Mesodermal cell (in vitro differentiated cells): Measurements from ENCODE around the gene ZEB1. TPM values are rescaled to one million over a fixed set of nuclear protein-coding genes. Genes with fewer than 3 reads are reported as not detected.

Source experiments
- H3K27ac ChIP-seq: 2 replicates; pipeline ENCODE4 v1.7.0; 2013; ENCODE audit warnings: mild to moderate bottlenecking, low read depth, low read length, moderate library complexity; ENCODE audit not compliant: severe bottlenecking
- H3K36me3 ChIP-seq: 2 replicates; pipeline ENCODE4 v1.7.1; 2013; ENCODE audit warnings: mild to moderate bottlenecking, low read length, moderate library complexity; ENCODE audit not compliant: control insufficient read depth, insufficient read depth
- H3K4me1 ChIP-seq: one replicate; pipeline ENCODE4 v1.7.1; 2013; ENCODE audit warnings: mild to moderate bottlenecking, low read length; ENCODE audit not compliant: insufficient read depth, control insufficient read depth, poor library complexity, severe bottlenecking
- H3K4me3 ChIP-seq: 2 replicates; pipeline ENCODE4 v1.7.0; 2013; ENCODE audit warnings: low read length, control low read depth, mild to moderate bottlenecking; ENCODE audit not compliant: insufficient read depth, poor library complexity, severe bottlenecking; ENCODE audit errors: extremely low read depth
- H3K9me3 ChIP-seq: 2 replicates; pipeline ENCODE4 v1.7.1; 2013; ENCODE audit warnings: mild to moderate bottlenecking, low read length, moderate library complexity; ENCODE audit not compliant: control insufficient read depth
- WGBS, 2 experiments: methylation state at CpG; one replicate each; pipeline ENCODE4 v1.1.5; 2013; ENCODE audit warnings: missing lambda C conversion rate in 2 of 2; ENCODE audit not compliant: insufficient coverage in 2 of 2; 5-methylcytosine and 5-hydroxymethylcytosine counted together
- polyA plus RNA-seq, 2 experiments: library from polyadenylated mRNA; stranded (reverse); fragments of 50-300 nt; gene quantifications; one replicate each; pipeline ENCODE4 v1.2.3, GENCODE V29; 2013

Gene ZEB1
- polyA plus RNA-seq (2013, experiment 1 of 2) = 25.0 TPM
- polyA plus RNA-seq (2013, experiment 2 of 2) = 20.6 TPM

GRCh38 chr10:31318854-31319601, at the start of gene ZEB1:
Gene ZEB1, plus strand, starts transcription at chr10:31319216. Its CDS starts 19 bp downstream, at chr10:31319235.
- H3K4me1 ChIP-seq = peaks cover 4% of the 10 kb centered on the region
- H3K36me3 ChIP-seq = no peaks in the 10 kb centered on the region
- H3K4me3 ChIP-seq = peak within 1 kb of the TSS; percentile 78
- 1% methylated on average over 36 to 51 of the region's 71 CpGs for WGBS, 2 experiments
- H3K27ac ChIP-seq = peak within 1 kb of the TSS; percentile 48
- no peaks in the 10 kb centered on the region for H3K9me3 ChIP-seq

GRCh38 chr10:31270954-31271353, 48.1 kb upstream of the ZEB1 start:
- no peak overlapping the region for H3K4me3 ChIP-seq
- 83 to 100% methylated on average over 2 to 3 of the region's 5 CpGs for WGBS, 2 experiments
- H3K36me3 ChIP-seq = no peaks in the 10 kb centered on the region
- peaks cover 8% of the 10 kb centered on the region for H3K9me3 ChIP-seq
- H3K27ac ChIP-seq = no peak overlapping the region
- H3K4me1 ChIP-seq = no peaks in the 10 kb centered on the region

DNA sequence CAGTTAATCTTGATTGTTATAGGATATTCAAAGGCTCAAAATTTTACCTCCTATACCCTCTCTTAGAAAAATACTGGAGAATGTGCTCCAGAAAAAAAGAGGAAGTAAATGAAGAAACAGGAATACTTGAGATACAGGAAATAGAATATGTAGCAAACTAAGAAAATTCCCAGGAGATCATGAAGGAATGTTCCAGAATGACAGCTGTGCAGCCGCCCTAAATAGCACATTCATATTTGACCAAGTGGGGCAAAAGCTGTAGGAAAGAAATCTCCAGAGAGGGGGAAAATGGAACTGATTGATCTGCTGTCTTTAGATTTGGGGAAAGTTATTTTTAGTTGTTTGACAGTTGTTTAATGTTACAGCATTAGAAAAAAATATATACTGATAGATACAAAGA, 46.2 kb upstream of the ZEB1 start:
- no peaks in the 10 kb centered on the region for H3K4me1 ChIP-seq
- H3K4me3 ChIP-seq = no peak overlapping the region
- no peak overlapping the region for H3K27ac ChIP-seq
- no peaks in the 10 kb centered on the region for H3K36me3 ChIP-seq
- peaks cover 8% of the 10 kb centered on the region for H3K9me3 ChIP-seq
- 88 to 100% methylated on average over 1 of the region's 1 CpG for WGBS, 2 experiments

DNA sequence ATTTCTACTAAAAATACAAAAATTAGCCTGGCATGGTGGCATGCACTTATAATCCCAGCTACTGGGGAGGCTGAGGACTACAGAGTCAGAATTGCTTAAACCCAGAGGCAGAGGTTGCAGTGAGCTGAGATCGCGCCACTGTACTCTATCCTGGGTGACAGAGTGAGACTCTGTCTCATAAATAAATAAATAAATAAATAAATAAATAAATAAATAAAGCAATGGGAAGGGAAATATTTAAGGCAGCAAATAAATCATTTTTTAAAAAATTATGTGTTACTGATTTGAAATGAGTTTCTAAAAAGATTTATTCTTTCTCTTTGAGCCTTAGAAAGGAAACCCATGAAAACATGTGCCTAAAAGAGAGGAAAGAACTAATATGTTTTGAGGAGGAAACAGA, 45.2 kb upstream of the ZEB1 start:
- Histone ChIP-seq H3K36me3 (no peaks in the 10 kb centered on the region), H3K27ac (no peak overlapping the region), H3K4me1 (peaks cover 5% of the 10 kb centered on the region), H3K9me3 (peaks cover 8% of the 10 kb centered on the region), H3K4me3 (no peak overlapping the region)
- no CpG with 5 or more reads among the region's 2 CpGs for WGBS, 2 experiments

GRCh38 chr10:31274310-31274709, 44.7 kb upstream of the ZEB1 start:
- peaks cover 6% of the 10 kb centered on the region for H3K4me1 ChIP-seq
- H3K4me3 ChIP-seq = no peak overlapping the region
- no CpG with 5 or more reads among the region's 2 CpGs for WGBS, 2 experiments
- no peak overlapping the region for H3K27ac ChIP-seq
- H3K9me3 ChIP-seq = peaks cover 8% of the 10 kb centered on the region
- H3K36me3 ChIP-seq = no peaks in the 10 kb centered on the region

- H3K9me3 ChIP-seq = no peaks in the 10 kb centered on the region
- 100% methylated on average over 1 of the region's 3 CpGs; no CpG with 5 or more reads in 1 of the 2 experiments for WGBS, 2 experiments
- peaks cover 6% of the 10 kb centered on the region for H3K4me1 ChIP-seq
Measured at GRCh38 chr10:31278279-31278941, 40.6 kb upstream of the ZEB1 start.

GRCh38 chr10:31280972-31281371, 38.0 kb upstream of the ZEB1 start:
- Histone ChIP-seq H3K27ac (no peak overlapping the region), H3K9me3 (no peaks in the 10 kb centered on the region), H3K4me1 (peaks cover 6% of the 10 kb centered on the region), H3K4me3 (no peak overlapping the region), H3K36me3 (no peaks in the 10 kb centered on the region)
- no CpG with 5 or more reads among the region's 1 CpG for WGBS, 2 experiments

More at GRCh38 chr10:31278279-31278941, 40.6 kb upstream of the ZEB1 start:
- no peak overlapping the region for H3K4me3 ChIP-seq
- no peaks in the 10 kb centered on the region for H3K36me3 ChIP-seq
- H3K27ac ChIP-seq = peak overlapping the region; percentile 70

GRCh38 chr10:31288001-31288400, 31.0 kb upstream of the ZEB1 start:
- peaks cover 4% of the 10 kb centered on the region for H3K4me1 ChIP-seq
- peaks cover 4% of the 10 kb centered on the region for H3K9me3 ChIP-seq
- no peak overlapping the region for H3K4me3 ChIP-seq
- no peak overlapping the region for H3K27ac ChIP-seq
- no peaks in the 10 kb centered on the region for H3K36me3 ChIP-seq

DNA sequence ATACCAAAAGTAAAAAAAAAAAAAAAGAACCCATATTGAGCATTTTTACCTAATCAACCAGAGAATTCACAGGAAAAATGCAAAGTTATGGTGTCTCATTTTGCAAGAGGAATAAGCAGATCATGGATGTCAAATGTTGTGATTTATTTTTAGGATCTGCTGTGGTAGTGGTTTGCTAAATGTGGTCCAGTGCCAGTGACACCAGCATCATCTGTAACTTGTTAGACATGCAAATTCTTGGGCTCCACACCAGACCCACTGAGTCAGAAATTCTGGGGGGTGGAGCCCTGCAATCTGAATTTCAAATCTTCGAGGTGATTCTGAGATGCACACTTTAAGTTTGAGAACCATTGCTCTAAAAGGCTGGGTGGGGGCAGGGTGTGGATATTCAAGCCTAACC, 30.1 kb upstream of the ZEB1 start:
- H3K4me1 ChIP-seq = peaks cover 4% of the 10 kb centered on the region
- H3K27ac ChIP-seq = no peak overlapping the region
- WGBS, 2 experiments = 100% methylated on average over 1 of the region's 1 CpG; no CpG with 5 or more reads in 1 of the 2 experiments
- no peaks in the 10 kb centered on the region for H3K36me3 ChIP-seq
- H3K4me3 ChIP-seq = no peak overlapping the region
- H3K9me3 ChIP-seq = peaks cover 4% of the 10 kb centered on the region

GRCh38 chr10:31290386-31290785, 28.6 kb upstream of the ZEB1 start:
- Histone ChIP-seq H3K4me1 (peaks cover 4% of the 10 kb centered on the region), H3K9me3 (peaks cover 4% of the 10 kb centered on the region)
- 50 to 100% methylated on average over 1 of the region's 3 CpGs for WGBS, 2 experiments

GRCh38 chr10:31291123-31291522, 27.9 kb upstream of the ZEB1 start:
- no peak overlapping the region for H3K27ac ChIP-seq
- H3K9me3 ChIP-seq = peaks cover 4% of the 10 kb centered on the region
- peaks cover 4% of the 10 kb centered on the region for H3K4me1 ChIP-seq
- no peak overlapping the region for H3K4me3 ChIP-seq
- no peaks in the 10 kb centered on the region for H3K36me3 ChIP-seq
- 80% methylated on average over 1 of the region's 1 CpG; no CpG with 5 or more reads in 1 of the 2 experiments for WGBS, 2 experiments

More at GRCh38 chr10:31290386-31290785, 28.6 kb upstream of the ZEB1 start:
- Histone ChIP-seq H3K27ac (no peak overlapping the region), H3K36me3 (no peaks in the 10 kb centered on the region), H3K4me3 (no peak overlapping the region)
